Keratinocyte (primary cell): ENCODE results near the gene PTS. TPM values are rescaled to one million over a fixed set of nuclear protein-coding genes. Genes with fewer than 3 reads are reported as not detected.
A peak's percentile ranks its signal among the peaks of the same experiment; 100 is the strongest.

Experiments used
- DNase-seq: peaks from one replicate; pipeline ENCODE4 v3.0.0-alpha.2; 2011; ENCODE audit warnings: low read depth, missing footprints, low spot score
- FAIRE-seq: peaks from 2 replicates; lab custom pipeline; 2011; peaks lifted over from hg19 to GRCh38; lab: Jason Lieb, UNC
- H2AFZ ChIP-seq: 2 replicates; pipeline ENCODE4 v1.6.0; 2012; ENCODE audit warnings: low read length, control low read depth, inconsistent platforms; ENCODE audit not compliant: control insufficient read depth
- H3K27ac ChIP-seq: 2 replicates; pipeline ENCODE4 v1.5.1; 2011; ENCODE audit warnings: low read length; ENCODE audit not compliant: control insufficient read depth, insufficient read depth
- H3K27me3 ChIP-seq: 3 replicates; pipeline ENCODE4 v1.6.0; 2011; ENCODE audit warnings: low read length; ENCODE audit not compliant: control insufficient read depth, insufficient read depth; ENCODE audit errors: extremely low read depth
- H3K36me3 ChIP-seq, 2 experiments: 2 replicates in 1 of 2; 3 replicates in 1 of 2; pipeline ENCODE4 v1.5.1; 2011; ENCODE audit warnings: low read length in 2 of 2, mild to moderate bottlenecking in 1 of 2; ENCODE audit not compliant: control insufficient read depth in 2 of 2, insufficient read depth in 2 of 2; ENCODE audit errors: extremely low read depth in 1 of 2
- H3K4me1 ChIP-seq: 3 replicates; pipeline ENCODE4 v1.5.1; 2011; ENCODE audit warnings: low read length; ENCODE audit not compliant: control insufficient read depth, insufficient read depth; ENCODE audit errors: extremely low read depth
- H3K4me2 ChIP-seq: 3 replicates; pipeline ENCODE4 v1.6.0; 2011; ENCODE audit warnings: low read depth, low read length; ENCODE audit not compliant: control insufficient read depth, insufficient read depth; ENCODE audit errors: extremely low read depth
- H3K4me3 ChIP-seq, 3 experiments: fragments of 200-600 bp in 1 of 3; sonication (generic) in 1 of 3; 2 replicates in 2 of 3; 3 replicates in 1 of 3; pipeline ENCODE4 v1.5.1; 2011 to 2016; ENCODE audit warnings: low read length in 3 of 3, mild to moderate bottlenecking in 3 of 3, control low read depth in 2 of 3, inconsistent platforms in 1 of 3, low read depth in 1 of 3, mixed read lengths in 1 of 3, mixed run types in 1 of 3, moderate library complexity in 1 of 3; ENCODE audit not compliant: control insufficient read depth in 2 of 3, insufficient read depth in 2 of 3; ENCODE audit errors: extremely low read depth in 1 of 3
- H3K79me2 ChIP-seq: 2 replicates; pipeline ENCODE4 v1.6.0; 2012; ENCODE audit warnings: low read length; ENCODE audit not compliant: control insufficient read depth, insufficient read depth
- H3K9ac ChIP-seq: 3 replicates; pipeline ENCODE4 v1.6.0; 2011; ENCODE audit warnings: low read length; ENCODE audit not compliant: control insufficient read depth, insufficient read depth; ENCODE audit errors: extremely low read depth
- H3K9me1 ChIP-seq: 3 replicates; pipeline ENCODE4 v1.6.0; 2011; ENCODE audit warnings: low read length; ENCODE audit not compliant: control insufficient read depth, insufficient read depth; ENCODE audit errors: extremely low read depth
- H3K9me3 ChIP-seq: 2 replicates; pipeline ENCODE4 v1.5.1; 2012; ENCODE audit warnings: low read depth, low read length; ENCODE audit not compliant: control insufficient read depth
- H4K20me1 ChIP-seq: 3 replicates; pipeline ENCODE4 v1.6.0; 2011; ENCODE audit warnings: low read length; ENCODE audit not compliant: control insufficient read depth, insufficient read depth; ENCODE audit errors: extremely low read depth
- CTCF ChIP-seq, 3 experiments: IDR thresholded peaks in 1 of 3; conservative IDR thresholded peaks in 1 of 3; optimal IDR thresholded peaks in 1 of 3; 2 replicates in 2 of 3; 3 replicates in 1 of 3; pipeline versions ENCODE3 to v1.5.1; 2011; ENCODE audit warnings: low read length in 3 of 3, mild to moderate bottlenecking in 3 of 3, moderate library complexity in 2 of 3, control low read depth in 1 of 3, inconsistent platforms in 1 of 3; ENCODE audit not compliant: insufficient read depth in 2 of 3; ENCODE audit errors: extremely low read depth in 1 of 3
- EZH2 ChIP-seq: IDR thresholded peaks from one replicate; pipeline ENCODE4 v1.6.1; 2012; ENCODE audit warnings: inconsistent platforms, mild to moderate bottlenecking, low read length, moderate library complexity
- dilution Hi-C: fragments of 300-500 bp; cut with MboI; formaldehyde crosslinking; loops from one replicate; pipeline ENCODE4 v1.7.0; 2020; ENCODE audit warnings: low sequenced_read_pairs; ENCODE audit not compliant: extremely low pct_ligation_motif_present
- polyA plus RNA-seq, 5 experiments: library from polyadenylated mRNA; depleted of rRNA in 3 of 5; stranded (reverse) in 3 of 5; stranded (forward) in 1 of 5; unstranded in 1 of 5; fragments of >200 nt; gene quantifications; 1 replicate in 1 of 5; 2 replicates in 3 of 5; 3 replicates in 1 of 5; pipeline versions ENCODE4 v1.2.1 to v1.2.3, GENCODE V29; 2011 to 2012; ENCODE audit warnings: missing spikeins in 2 of 5, low read depth in 1 of 5, low replicate concordance in 1 of 5

PTS gene
- polyA plus RNA-seq, 1 donor (not counting 4 experiments of a cell fraction or from before 2014, with no cell fraction given), result 72.5 TPM

GRCh38 chr11:112225753-112226061 is 521 bp upstream of the PTS start:
- Histone ChIP-seq H3K79me2 (peaks cover 36% of the 10 kb centered on the region), H3K4me2 (peak overlapping the region; percentile 98), H3K27ac (peak overlapping the region; percentile 97), H3K4me1 (peaks cover 31% of the 10 kb centered on the region), H3K27me3 (no peaks in the 10 kb centered on the region), H3K36me3 (peaks cover 4 to 13% of the 10 kb centered on the region in 2 experiments), H3K9me3 (no peaks in the 10 kb centered on the region), H3K9ac (peak overlapping the region; percentile 93), H3K9me1 (peaks cover 2% of the 10 kb centered on the region), H2AFZ (peak overlapping the region; percentile 100), H4K20me1 (no peaks in the 10 kb centered on the region), H3K4me3 (peak overlapping the region; percentile 62 to 99 (median 97))
- no peak for DNase-seq
- TF ChIP-seq CTCF (optimal IDR thresholded peaks at IDR 0.05 in 1 of 3, IDR thresholded peaks at IDR 0.05 in 1 of 3, conservative IDR thresholded peaks at IDR 0.05 in 1 of 3; ENCODE audit: extremely low read depth in 1 of 3, insufficient read depth in 2 of 3, low read length in 3 of 3), result no peak
- FAIRE-seq, result no peak
- dilution Hi-C loops, result no loop called here

- Histone ChIP-seq H3K4me3 (peak overlapping the region; percentile 62 to 99 (median 97)), H3K9me1 (peaks cover 2% of the 10 kb centered on the region), H3K27ac (peak overlapping the region; percentile 97), H3K79me2 (peaks cover 37% of the 10 kb centered on the region), H3K4me1 (peaks cover 21% of the 10 kb centered on the region), H3K27me3 (no peaks in the 10 kb centered on the region), H2AFZ (peak overlapping the region; percentile 100), H3K9me3 (no peaks in the 10 kb centered on the region), H3K9ac (peak overlapping the region; percentile 93), H3K4me2 (peak overlapping the region; percentile 96), H4K20me1 (no peaks in the 10 kb centered on the region), H3K36me3 (peaks cover 8 to 18% of the 10 kb centered on the region in 2 experiments)
- TF ChIP-seq EZH2 (no peak), CTCF (optimal IDR thresholded peaks at IDR 0.05 in 1 of 3, IDR thresholded peaks at IDR 0.05 in 1 of 3, conservative IDR thresholded peaks at IDR 0.05 in 1 of 3; ENCODE audit: extremely low read depth in 1 of 3, insufficient read depth in 2 of 3, low read length in 3 of 3) (peak in 1 of 3 experiments; percentile 25)
- FAIRE-seq (no peak), DNase-seq (no peak)
- dilution Hi-C loops, result no loop called here
Measured at GRCh38 chr11:112226831-112227401, 688 bp downstream of the PTS start.
